NB4 (cell line): ENCODE data around the gene AP5B1.

ENCODE experiments used
- MYC ChIP-seq: IDR thresholded peaks from 2 replicates; pipeline ENCODE4 v1.6.1; 2011; ENCODE audit warnings: low read depth, low read length
- POLR2A ChIP-seq: IDR thresholded peaks from 2 replicates; pipeline ENCODE4 v1.6.1; 2011; ENCODE audit warnings: mild to moderate bottlenecking; ENCODE audit not compliant: insufficient read length; ENCODE audit errors: extremely low read depth
- TF ChIP-seq, protein P1 (sequence below): IDR thresholded peaks from one replicate; pipeline ENCODE4 v1.5.1; 2012; ENCODE audit warnings: low read depth, low read length

DNA sequence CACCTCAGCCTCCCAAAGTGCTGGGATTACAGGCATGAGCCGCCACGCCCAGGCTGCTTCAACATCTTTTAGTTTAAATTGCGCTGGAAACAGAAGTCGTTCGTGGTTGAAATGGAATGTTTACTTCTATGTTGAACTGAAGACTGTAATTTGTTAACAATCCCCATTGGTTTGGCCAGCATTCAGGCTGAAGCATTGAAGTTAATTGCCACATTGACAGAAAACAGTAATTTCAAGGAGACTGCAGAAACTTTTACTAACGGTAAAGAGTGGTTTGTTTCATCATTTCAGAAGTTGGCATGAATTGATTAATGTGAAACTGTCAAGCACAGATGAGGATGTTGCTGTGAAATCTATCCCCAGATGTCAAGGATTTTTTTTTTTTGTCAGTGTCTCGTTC lies 14.2 kb downstream of the AP5B1 start:
- TF ChIP-seq, protein P1, sequence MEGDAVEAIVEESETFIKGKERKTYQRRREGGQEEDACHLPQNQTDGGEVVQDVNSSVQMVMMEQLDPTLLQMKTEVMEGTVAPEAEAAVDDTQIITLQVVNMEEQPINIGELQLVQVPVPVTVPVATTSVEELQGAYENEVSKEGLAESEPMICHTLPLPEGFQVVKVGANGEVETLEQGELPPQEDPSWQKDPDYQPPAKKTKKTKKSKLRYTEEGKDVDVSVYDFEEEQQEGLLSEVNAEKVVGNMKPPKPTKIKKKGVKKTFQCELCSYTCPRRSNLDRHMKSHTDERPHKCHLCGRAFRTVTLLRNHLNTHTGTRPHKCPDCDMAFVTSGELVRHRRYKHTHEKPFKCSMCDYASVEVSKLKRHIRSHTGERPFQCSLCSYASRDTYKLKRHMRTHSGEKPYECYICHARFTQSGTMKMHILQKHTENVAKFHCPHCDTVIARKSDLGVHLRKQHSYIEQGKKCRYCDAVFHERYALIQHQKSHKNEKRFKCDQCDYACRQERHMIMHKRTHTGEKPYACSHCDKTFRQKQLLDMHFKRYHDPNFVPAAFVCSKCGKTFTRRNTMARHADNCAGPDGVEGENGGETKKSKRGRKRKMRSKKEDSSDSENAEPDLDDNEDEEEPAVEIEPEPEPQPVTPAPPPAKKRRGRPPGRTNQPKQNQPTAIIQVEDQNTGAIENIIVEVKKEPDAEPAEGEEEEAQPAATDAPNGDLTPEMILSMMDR: no peak
- TF ChIP-seq MYC: no peak
- TF ChIP-seq POLR2A: no peak
